ENCODE data around the gene KCNN3.

GRCh38 chr1:154846565-154847442 lies 23.3 kb downstream of the KCNN3 start:
- TF ChIP-seq POLR2AphosphoS5 (IDR thresholded peaks at IDR 0.05; ENCODE audit: low read depth, low read length), result no peak
- TF ChIP-seq POLR2A (IDR thresholded peaks at IDR 0.05; ENCODE audit: low read depth, low read length), result no peak
